Epithelial cell of proximal tubule (primary cell): ENCODE results near the gene NPC1. TPM values are rescaled to one million over a fixed set of nuclear protein-coding genes. Genes with fewer than 3 reads are reported as not detected.

Source experiments
- DNase-seq: peaks from one replicate; pipeline ENCODE4 v3.0.0-alpha.2; 2011; ENCODE audit warnings: low read depth
- H3K4me3 ChIP-seq: 2 replicates; pipeline ENCODE4 v1.5.1; 2011; ENCODE audit warnings: low read depth, mild to moderate bottlenecking, low read length
- CTCF ChIP-seq: conservative IDR thresholded peaks from 2 replicates; pipeline ENCODE4 v1.5.1; 2012; ENCODE audit warnings: low read depth, mild to moderate bottlenecking, low read length
- total RNA-seq: library from RNA; depleted of rRNA; stranded (reverse); fragments of >200 nt; gene quantifications from 2 replicates; pipeline ENCODE4 v1.2.3, GENCODE V29; 2015

The NPC1 gene
- total RNA-seq, 1 donor from 2014 or later: 54.8 TPM

DNA sequence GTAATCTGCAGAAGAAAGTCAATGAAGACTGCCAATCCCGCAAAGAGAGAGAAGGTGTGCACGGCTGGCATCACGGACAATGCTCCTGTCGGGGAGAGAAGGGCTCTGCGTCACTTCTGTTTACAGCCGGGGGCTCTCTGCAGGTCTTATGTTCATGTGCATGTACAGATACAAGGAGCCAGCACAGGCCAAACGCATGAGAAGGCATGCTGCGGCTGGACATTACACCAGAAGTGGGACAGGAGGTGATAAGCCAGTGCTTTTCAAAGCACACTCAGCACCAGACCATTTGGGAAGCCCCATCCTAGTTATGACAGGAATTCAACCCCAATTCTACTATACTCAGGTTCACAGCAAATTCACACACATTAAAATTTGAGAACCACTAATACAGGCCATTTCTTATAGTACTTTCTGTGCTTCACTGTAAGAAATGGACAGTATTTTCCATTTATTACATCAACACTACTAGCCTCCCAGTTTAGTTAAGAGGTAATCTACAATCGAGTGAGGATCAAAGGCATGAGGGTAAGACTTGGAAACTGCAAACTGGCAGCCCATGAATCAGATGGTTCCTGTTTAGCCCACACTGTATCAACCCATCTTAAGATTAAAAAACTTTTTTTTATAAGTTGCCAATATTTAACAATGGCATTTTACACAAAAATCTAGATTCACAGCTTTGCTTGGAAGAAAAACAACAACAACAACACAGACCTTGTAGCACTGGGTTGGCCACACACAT lies 44.8 kb downstream of the NPC1 start:
- no peak for TF ChIP-seq CTCF
- no peak overlapping the region for H3K4me3 ChIP-seq
- no peak for DNase-seq

- TF ChIP-seq CTCF: no peak
- no peak overlapping the region for H3K4me3 ChIP-seq
- no peak for DNase-seq
These were observed 45.4 kb downstream of the NPC1 start for GRCh38 chr18:23540867-23541266.

- H3K4me3 ChIP-seq: no peak overlapping the region
- DNase-seq: no peak
- TF ChIP-seq CTCF: no peak
These were observed 46.3 kb downstream of the NPC1 start for GRCh38 chr18:23539911-23540525.

DNA sequence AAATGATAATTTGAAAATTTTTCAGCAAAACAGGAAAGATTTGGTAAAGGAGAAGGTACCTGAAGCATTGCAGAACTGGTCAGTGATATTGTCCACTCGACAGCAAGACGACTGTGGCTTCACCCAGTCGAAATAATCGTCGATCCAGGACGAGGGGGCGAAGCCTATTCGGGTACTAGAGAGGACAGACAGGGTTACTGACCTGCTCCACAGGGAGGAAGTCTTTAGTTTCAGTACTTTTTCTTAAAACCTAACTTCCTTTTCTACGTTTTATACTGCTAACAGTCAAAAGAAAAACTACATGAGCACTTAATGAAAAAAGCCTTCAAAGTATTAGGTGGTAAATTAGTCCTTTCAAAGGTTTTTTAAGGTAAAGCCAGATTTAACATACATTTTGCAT lies 47.0 kb downstream of the NPC1 start:
- DNase-seq: no peak
- no peak overlapping the region for H3K4me3 ChIP-seq
- TF ChIP-seq CTCF: no peak

DNA sequence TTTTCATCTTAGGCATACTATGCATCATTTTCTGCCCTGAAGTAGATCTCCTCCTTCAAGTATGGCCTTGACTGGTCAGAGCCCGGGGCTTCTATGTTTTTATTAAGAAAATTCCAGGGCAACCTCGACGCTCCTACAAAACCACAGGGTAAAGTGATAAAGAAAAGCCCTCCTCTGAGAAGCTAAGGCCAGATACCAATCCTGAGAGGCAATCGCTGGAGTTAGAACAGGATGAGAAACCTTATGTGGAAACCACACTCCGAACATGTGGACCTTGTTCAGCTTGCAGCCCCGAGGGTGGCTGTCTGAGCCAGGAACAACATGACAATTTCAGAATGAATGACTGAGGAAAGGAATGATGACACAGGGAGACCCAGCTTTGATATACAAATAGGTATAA lies 47.4 kb downstream of the NPC1 start:
- no peak for DNase-seq
- H3K4me3 ChIP-seq: no peak overlapping the region
- TF ChIP-seq CTCF: no peak

DNA sequence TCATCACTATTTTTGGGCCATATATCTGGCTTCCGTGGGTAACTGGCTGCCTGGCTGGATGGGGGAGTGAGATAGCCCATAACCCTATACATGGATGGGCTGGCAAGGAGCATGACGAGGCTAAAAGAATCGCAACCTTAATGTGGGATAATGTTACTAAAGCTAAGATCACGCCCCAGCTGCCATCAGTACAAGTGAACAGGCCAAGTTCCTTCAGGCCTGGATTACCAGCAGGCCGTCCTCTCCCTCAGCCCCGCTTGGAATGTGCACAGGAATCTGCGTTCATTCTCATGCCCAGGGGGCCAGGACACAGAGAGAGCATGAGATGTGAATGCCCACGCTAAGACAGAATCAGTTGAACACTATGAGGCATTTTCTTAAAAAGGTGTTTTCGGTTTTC lies 48.3 kb downstream of the NPC1 start:
- no peak for DNase-seq
- TF ChIP-seq CTCF: no peak
- no peak overlapping the region for H3K4me3 ChIP-seq

DNA sequence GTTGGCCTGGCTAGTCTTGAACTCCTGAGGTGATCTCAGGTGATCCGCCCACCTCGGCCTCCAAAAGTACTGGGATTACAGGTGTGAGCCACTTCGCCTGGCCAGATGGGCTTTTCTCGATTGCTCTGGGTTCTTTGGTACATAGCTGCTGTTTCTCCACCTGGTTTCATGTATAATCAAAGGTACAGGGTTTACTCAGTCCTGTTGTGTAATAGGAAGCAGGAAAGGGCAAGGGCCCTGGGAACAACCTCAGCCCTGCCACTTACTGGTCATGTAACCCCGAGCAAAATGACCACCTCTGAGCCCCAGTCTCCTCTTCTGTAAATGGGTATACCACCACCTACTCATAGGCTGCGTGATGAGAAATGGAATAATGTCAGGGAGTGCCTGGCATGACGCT lies 49.0 kb downstream of the NPC1 start:
- H3K4me3 ChIP-seq: no peak overlapping the region
- no peak for DNase-seq
- TF ChIP-seq CTCF: no peak
